ENCODE results near the gene LSMEM2. TPM values are rescaled to one million over a fixed set of nuclear protein-coding genes. Genes with fewer than 3 reads are reported as not detected.

Gene LSMEM2
- total and polyA plus RNA-seq, 4 donors = 0.51 to 1.3 TPM; not detected in 2

DNA sequence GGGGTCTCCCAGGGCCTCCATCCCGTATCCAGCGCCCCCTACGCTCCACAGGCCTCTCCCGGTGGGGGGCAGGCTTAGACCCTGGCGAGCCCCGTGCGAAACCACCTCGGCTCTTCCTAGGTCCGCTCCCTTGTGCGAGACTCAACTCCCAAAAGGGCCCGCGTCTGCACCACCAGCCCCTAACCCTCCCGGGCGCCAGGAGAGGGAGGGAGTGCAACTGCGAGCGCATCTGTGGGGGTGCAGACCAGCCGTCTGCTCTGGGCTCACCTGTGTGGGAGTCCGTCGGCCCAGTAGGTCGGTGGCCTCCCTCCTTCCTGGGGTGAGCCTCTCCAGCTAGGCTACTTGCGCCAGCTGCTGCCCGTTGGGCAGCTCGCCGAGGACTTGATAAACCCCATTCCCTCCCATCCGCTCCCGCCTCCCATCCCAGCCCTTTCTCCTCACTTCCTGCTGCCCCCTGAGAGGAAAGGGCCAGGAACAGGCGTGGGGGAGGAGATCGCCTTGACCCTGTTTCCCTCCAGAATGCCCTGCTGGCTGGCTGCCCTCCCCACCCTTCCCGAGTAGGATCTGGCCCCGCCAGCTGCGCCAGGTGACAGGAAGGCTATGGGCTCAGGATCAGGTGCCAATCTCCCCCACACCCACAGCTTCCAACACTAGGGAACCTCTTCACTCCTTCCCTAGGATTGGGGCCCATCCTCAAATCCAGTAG lies 43.7 kb downstream of the LSMEM2 start, which contains the start of gene HYAL2:
Gene HYAL2, minus strand, starts transcription at position 360 of the 706 bp plus-strand sequence. CDS start 2,256 bp downstream, outside the sequence.
- 51 to 55% methylated on average over 28 to 31 of the region's 31 CpGs for whole genome bisulfite sequencing, 2 donors
- H3K4me3 ChIP-seq (ENCODE audit: low read length in 2 of 2) = peak within 1 kb of the TSS in 1 of 2 donors; percentile 83
- intact Hi-C loops (cut with DNase I) = no loop called here
- peak within 1 kb of the TSS in 1 of 2 donors; percentile 48 for H3K27ac ChIP-seq (ENCODE audit: low read depth in 1 of 2, low read length in 2 of 2)
- no peaks in the 10 kb centered on the region for H3K9me3 ChIP-seq (ENCODE audit: control insufficient read depth, low read length)
- no peaks in the 10 kb centered on the region for H3K4me1 ChIP-seq (ENCODE audit: control insufficient read depth in 1 of 2, insufficient read depth in 2 of 2, low read length in 2 of 2)
- DNase-seq = peak in 1 of 2 donors; percentile 60
- peak; percentile 16 for ATAC-seq (ENCODE audit: low FRiP score)
- H3K27me3 ChIP-seq (ENCODE audit: control insufficient read depth in 1 of 2, insufficient read depth in 2 of 2, low read length in 1 of 2) = no peaks in the 10 kb centered on the region
- no peaks in the 10 kb centered on the region for H3K36me3 ChIP-seq (ENCODE audit: control insufficient read depth in 1 of 2, insufficient read depth in 2 of 2, low read length in 1 of 2)

DNA sequence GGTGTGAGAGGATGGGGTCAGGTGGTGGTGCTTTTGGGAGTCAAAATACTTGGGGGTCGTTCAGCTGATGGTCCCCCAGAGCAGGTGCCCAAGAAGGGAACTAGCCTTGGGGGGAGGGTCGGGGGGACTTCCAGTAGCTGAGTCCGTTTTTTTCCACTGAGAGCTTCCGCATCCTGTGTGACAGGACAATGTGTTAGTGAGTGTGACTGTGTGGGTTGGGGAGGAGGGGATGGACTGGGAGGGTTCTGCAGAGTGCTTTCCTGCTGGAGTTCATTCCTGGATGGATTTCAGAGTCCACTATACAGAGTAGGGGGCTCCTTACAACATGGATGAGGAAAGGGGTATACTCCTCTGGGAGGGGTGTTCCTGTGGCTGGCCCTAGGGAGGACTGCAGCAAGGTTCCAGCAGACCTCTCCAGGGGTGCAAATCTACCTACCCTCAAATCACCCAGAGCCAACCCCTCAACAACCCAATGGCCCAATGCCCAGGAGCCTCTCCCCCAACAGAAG lies 44.3 kb downstream of the LSMEM2 start:
- Histone ChIP-seq H3K4me3 (ENCODE audit: low read length in 2 of 2) (no peak overlapping the region), H3K27ac (ENCODE audit: low read depth in 1 of 2, low read length in 2 of 2) (no peak overlapping the region), H3K9me3 (ENCODE audit: control insufficient read depth, low read length) (no peaks in the 10 kb centered on the region), H3K36me3 (ENCODE audit: control insufficient read depth in 1 of 2, insufficient read depth in 2 of 2, low read length in 1 of 2) (no peaks in the 10 kb centered on the region), H3K4me1 (ENCODE audit: control insufficient read depth in 1 of 2, insufficient read depth in 2 of 2, low read length in 2 of 2) (no peaks in the 10 kb centered on the region), H3K27me3 (ENCODE audit: control insufficient read depth in 1 of 2, insufficient read depth in 2 of 2, low read length in 1 of 2) (no peaks in the 10 kb centered on the region)
- 61 to 69% methylated on average over 4 of the region's 4 CpGs for WGBS, 2 donors
- DNase-seq (peak in 1 of 2 donors; percentile 62), ATAC-seq (ENCODE audit: low FRiP score) (no peak)
- intact Hi-C loops (cut with DNase I) = no loop called here

DNA sequence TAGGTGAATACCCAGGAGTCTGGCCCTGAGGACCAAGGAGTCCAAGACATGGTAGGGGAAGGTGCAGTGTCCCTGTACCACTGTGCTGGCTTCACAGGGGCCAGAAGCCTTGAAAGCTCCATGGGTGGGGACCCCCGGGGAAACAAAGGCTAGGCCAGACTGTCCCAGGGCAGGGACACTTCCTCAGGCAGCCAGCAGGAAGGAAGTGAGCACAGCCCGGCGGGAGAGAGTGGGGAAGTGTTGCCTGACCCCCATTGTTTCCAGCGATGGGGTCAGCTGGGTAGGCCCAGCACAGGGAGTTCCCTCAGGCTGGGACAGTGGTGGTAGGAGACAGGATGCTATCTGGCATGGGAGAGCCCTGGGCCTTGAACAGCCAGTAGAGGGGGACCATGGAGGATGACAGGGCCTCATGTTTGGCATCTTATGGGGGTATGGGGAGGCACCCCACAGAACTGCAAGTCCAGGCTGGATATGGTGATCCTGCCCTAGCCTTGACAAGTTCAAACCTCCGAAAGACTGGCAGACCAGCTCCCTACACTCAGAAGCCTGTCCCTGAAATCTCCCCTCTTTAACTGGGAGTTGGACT lies 44.8 kb downstream of the LSMEM2 start:
- ATAC-seq (ENCODE audit: low FRiP score) (peak; percentile 1), DNase-seq (peak in 1 of 2 donors; percentile 63)
- Histone ChIP-seq H3K27ac (ENCODE audit: low read depth in 1 of 2, low read length in 2 of 2) (no peak overlapping the region), H3K36me3 (ENCODE audit: control insufficient read depth in 1 of 2, insufficient read depth in 2 of 2, low read length in 1 of 2) (no peaks in the 10 kb centered on the region), H3K4me3 (ENCODE audit: low read length in 2 of 2) (no peak overlapping the region), H3K4me1 (ENCODE audit: control insufficient read depth in 1 of 2, insufficient read depth in 2 of 2, low read length in 2 of 2) (no peaks in the 10 kb centered on the region), H3K27me3 (ENCODE audit: control insufficient read depth in 1 of 2, insufficient read depth in 2 of 2, low read length in 1 of 2) (no peaks in the 10 kb centered on the region), H3K9me3 (ENCODE audit: control insufficient read depth, low read length) (no peaks in the 10 kb centered on the region)
- WGBS, 2 donors = 69 to 70% methylated on average over 5 of the region's 5 CpGs
- intact Hi-C loops (cut with DNase I) = no loop called here

DNA sequence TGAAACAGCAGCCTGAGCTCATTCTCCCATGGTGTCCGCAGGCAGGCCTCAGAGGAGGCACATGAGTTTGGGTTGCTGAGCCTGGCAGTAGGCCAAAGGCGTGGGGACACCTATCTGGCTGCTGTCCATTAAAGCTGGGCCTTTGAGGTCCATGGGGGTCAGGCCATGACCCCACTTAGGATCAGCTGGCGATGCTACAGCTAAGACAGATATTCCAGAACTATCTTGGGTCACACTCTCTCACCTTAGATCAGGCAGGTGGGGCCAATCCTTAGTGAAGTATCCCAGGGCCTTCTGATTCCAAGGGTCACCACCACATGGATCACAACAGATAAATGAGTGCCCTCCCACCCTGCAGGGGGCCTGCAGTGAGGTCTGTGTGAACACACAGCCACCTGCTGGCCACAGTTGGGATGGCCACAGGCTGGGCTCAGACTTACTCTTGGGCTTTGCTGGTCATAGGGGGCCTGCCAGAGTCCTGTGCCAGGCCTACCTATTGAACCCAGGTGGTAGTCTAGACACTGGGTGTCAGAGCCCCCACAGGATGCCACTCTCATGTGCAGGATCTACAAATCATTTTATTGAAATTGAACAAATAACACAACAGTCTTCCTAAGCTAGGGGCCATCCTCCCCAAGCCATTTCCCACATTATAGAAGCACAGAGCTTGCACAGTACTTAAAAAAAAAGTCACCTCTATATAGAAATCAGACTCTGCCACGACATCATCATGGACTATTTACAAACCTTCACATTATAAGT lies 45.6 kb downstream of the LSMEM2 start:
- intact Hi-C loops (cut with DNase I) = no loop called here
- no peak overlapping the region for H3K27ac ChIP-seq (ENCODE audit: low read depth in 1 of 2, low read length in 2 of 2)
- no peak for ATAC-seq (ENCODE audit: low FRiP score)

DNA sequence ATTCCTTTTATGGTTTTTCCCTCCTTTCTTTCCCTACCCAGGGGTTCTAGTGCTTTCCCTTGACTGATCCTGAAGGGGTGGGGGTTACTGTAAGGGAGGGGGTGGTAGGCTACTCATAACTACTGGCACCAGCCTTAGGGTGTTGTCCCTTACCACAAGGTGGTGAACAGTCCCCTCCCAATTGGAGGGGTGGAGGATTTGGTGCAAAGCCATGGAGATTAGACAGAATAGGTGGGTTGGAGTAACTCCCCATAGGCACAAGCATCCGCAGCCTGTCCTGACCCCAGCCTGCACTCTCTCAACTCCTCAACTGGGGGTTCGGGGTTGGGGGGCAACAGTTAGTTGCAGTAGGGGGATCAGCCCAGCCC lies 46.2 kb downstream of the LSMEM2 start:
- no peak overlapping the region for H3K4me3 ChIP-seq (ENCODE audit: low read length in 2 of 2)
- H3K9me3 ChIP-seq (ENCODE audit: control insufficient read depth, low read length) = no peaks in the 10 kb centered on the region
- no peak for ATAC-seq (ENCODE audit: low FRiP score)
- peak in 1 of 2 donors; percentile 37 for DNase-seq
- no peaks in the 10 kb centered on the region for H3K27me3 ChIP-seq (ENCODE audit: control insufficient read depth in 1 of 2, insufficient read depth in 2 of 2, low read length in 1 of 2)
- no peaks in the 10 kb centered on the region for H3K4me1 ChIP-seq (ENCODE audit: control insufficient read depth in 1 of 2, insufficient read depth in 2 of 2, low read length in 2 of 2)
- 83 to 87% methylated on average over 2 of the region's 2 CpGs for WGBS, 2 donors
- peaks cover 0 to 2% of the 10 kb centered on the region in 2 donors for H3K36me3 ChIP-seq (ENCODE audit: control insufficient read depth in 1 of 2, insufficient read depth in 2 of 2, low read length in 1 of 2)
- intact Hi-C loops (cut with DNase I) = no loop called here
- H3K27ac ChIP-seq (ENCODE audit: low read depth in 1 of 2, low read length in 2 of 2) = no peak overlapping the region

More for the DNA sequence above, 45.6 kb downstream of the LSMEM2 start:
- Histone ChIP-seq H3K27me3 (ENCODE audit: control insufficient read depth in 1 of 2, insufficient read depth in 2 of 2, low read length in 1 of 2) (no peaks in the 10 kb centered on the region), H3K4me1 (ENCODE audit: control insufficient read depth in 1 of 2, insufficient read depth in 2 of 2, low read length in 2 of 2) (no peaks in the 10 kb centered on the region), H3K4me3 (ENCODE audit: low read length in 2 of 2) (no peak overlapping the region), H3K9me3 (ENCODE audit: control insufficient read depth, low read length) (no peaks in the 10 kb centered on the region), H3K36me3 (ENCODE audit: control insufficient read depth in 1 of 2, insufficient read depth in 2 of 2, low read length in 1 of 2) (no peaks in the 10 kb centered on the region)
- DNase-seq = peak in 1 of 2 donors; percentile 74
- WGBS, 2 donors = 49 to 50% methylated on average over 4 of the region's 4 CpGs

GRCh38 chr3:50325497-50326181 lies 46.8 kb downstream of the LSMEM2 start:
- intact Hi-C loops (cut with DNase I) = no loop called here
- 85% methylated on average over 11 of the region's 11 CpGs for WGBS, 2 donors
- no peak overlapping the region for H3K4me3 ChIP-seq (ENCODE audit: low read length in 2 of 2)
- H3K4me1 ChIP-seq (ENCODE audit: control insufficient read depth in 1 of 2, insufficient read depth in 2 of 2, low read length in 2 of 2) = no peaks in the 10 kb centered on the region
- no peaks in the 10 kb centered on the region for H3K27me3 ChIP-seq (ENCODE audit: control insufficient read depth in 1 of 2, insufficient read depth in 2 of 2, low read length in 1 of 2)
- H3K27ac ChIP-seq (ENCODE audit: low read depth in 1 of 2, low read length in 2 of 2) = no peak overlapping the region
- ATAC-seq (ENCODE audit: low FRiP score) (no peak), DNase-seq (peak in 1 of 2 donors; percentile 42)
- peaks cover 0 to 7% of the 10 kb centered on the region in 2 donors for H3K36me3 ChIP-seq (ENCODE audit: control insufficient read depth in 1 of 2, insufficient read depth in 2 of 2, low read length in 1 of 2)
- no peaks in the 10 kb centered on the region for H3K9me3 ChIP-seq (ENCODE audit: control insufficient read depth, low read length)

DNA sequence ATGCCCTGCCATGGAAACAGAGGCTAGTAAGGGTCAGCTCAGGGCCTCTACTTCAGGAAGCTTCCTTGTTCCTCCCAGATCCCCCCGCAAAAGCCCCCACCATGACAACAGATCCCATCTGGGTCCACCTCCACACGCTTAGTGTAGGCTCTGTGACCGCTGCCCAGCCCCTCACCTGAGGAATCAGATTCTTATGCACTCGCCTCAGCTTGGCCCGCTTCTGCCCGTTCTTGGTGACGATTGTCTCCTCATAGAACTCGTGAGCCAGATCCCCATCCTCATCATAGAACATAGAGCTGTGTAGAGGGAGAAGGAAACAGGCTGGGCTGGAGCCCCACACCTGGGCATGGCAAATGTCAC lies 47.3 kb downstream of the LSMEM2 start:
- intact Hi-C loops (cut with DNase I) = no loop called here
- Histone ChIP-seq H3K27ac (ENCODE audit: low read depth in 1 of 2, low read length in 2 of 2) (no peak overlapping the region), H3K4me1 (ENCODE audit: control insufficient read depth in 1 of 2, insufficient read depth in 2 of 2, low read length in 2 of 2) (no peaks in the 10 kb centered on the region), H3K4me3 (ENCODE audit: low read length in 2 of 2) (no peak overlapping the region), H3K36me3 (ENCODE audit: control insufficient read depth in 1 of 2, insufficient read depth in 2 of 2, low read length in 1 of 2) (peaks cover 0 to 7% of the 10 kb centered on the region in 2 donors), H3K27me3 (ENCODE audit: control insufficient read depth in 1 of 2, insufficient read depth in 2 of 2, low read length in 1 of 2) (no peaks in the 10 kb centered on the region), H3K9me3 (ENCODE audit: control insufficient read depth, low read length) (no peaks in the 10 kb centered on the region)
- DNase-seq (no peak), ATAC-seq (ENCODE audit: low FRiP score) (no peak)
- WGBS, 2 donors = 81 to 88% methylated on average over 8 of the region's 8 CpGs

- Histone ChIP-seq H3K4me1 (ENCODE audit: control insufficient read depth in 1 of 2, insufficient read depth in 2 of 2, low read length in 2 of 2) (no peaks in the 10 kb centered on the region), H3K36me3 (ENCODE audit: control insufficient read depth in 1 of 2, insufficient read depth in 2 of 2, low read length in 1 of 2) (peaks cover 0 to 7% of the 10 kb centered on the region in 2 donors), H3K27me3 (ENCODE audit: control insufficient read depth in 1 of 2, insufficient read depth in 2 of 2, low read length in 1 of 2) (no peaks in the 10 kb centered on the region), H3K27ac (ENCODE audit: low read depth in 1 of 2, low read length in 2 of 2) (no peak overlapping the region), H3K9me3 (ENCODE audit: control insufficient read depth, low read length) (no peaks in the 10 kb centered on the region), H3K4me3 (ENCODE audit: low read length in 2 of 2) (peak overlapping the region; percentile 12 to 81)
- WGBS, 2 donors = 69 to 71% methylated on average over 4 of the region's 4 CpGs
- DNase-seq (peak in 1 of 2 donors; percentile 38), ATAC-seq (ENCODE audit: low FRiP score) (no peak)
- intact Hi-C loops (cut with DNase I) = no loop called here
Measured at GRCh38 chr3:50327129-50327528, 48.2 kb downstream of the LSMEM2 start.
